OCI-LY1 (cell line): Measurements from ENCODE around the gene ZNF106.
A peak's percentile ranks its signal among the peaks of the same experiment; 100 is the strongest.

Experiments
- H2AFZ ChIP-seq: fragments of 200-600 bp; sonication (generic), shearing (Covaris generic); 2 replicates; pipeline ENCODE4 v1.6.0; 2014; ENCODE audit warnings: antibody characterized with exemption, mild to moderate bottlenecking, low read length
- H3F3A ChIP-seq: fragments of 200-600 bp; sonication (generic), shearing (Covaris generic); 2 replicates; pipeline ENCODE4 v1.6.0; 2014; ENCODE audit warnings: mild to moderate bottlenecking, antibody characterized with exemption, low read length, moderate library complexity; ENCODE audit not compliant: insufficient read depth
- H3K27ac ChIP-seq: fragments of 200-600 bp; sonication (generic); 2 replicates; pipeline ENCODE4 v1.5.1; 2014; ENCODE audit warnings: low read length, mixed run types, mild to moderate bottlenecking, low read depth; ENCODE audit not compliant: poor library complexity, severe bottlenecking
- H3K27me3 ChIP-seq: fragments of 200-600 bp; sonication (generic); 2 replicates; pipeline ENCODE4 v1.6.0; 2014; ENCODE audit warnings: antibody characterized with exemption, mild to moderate bottlenecking, low read length, moderate library complexity; ENCODE audit not compliant: insufficient read depth
- H3K36me3 ChIP-seq: fragments of 200-600 bp; sonication (generic); 2 replicates; pipeline ENCODE4 v1.6.1; 2014; ENCODE audit warnings: mild to moderate bottlenecking, antibody characterized with exemption, low read length, moderate library complexity, mixed read lengths; ENCODE audit not compliant: insufficient read depth
- H3K4me1 ChIP-seq: fragments of 200-600 bp; sonication (generic); 2 replicates; pipeline ENCODE4 v1.5.1; 2014; ENCODE audit warnings: mild to moderate bottlenecking, low read length, moderate library complexity; ENCODE audit not compliant: insufficient read depth, severe bottlenecking
- H3K4me2 ChIP-seq: fragments of 200-600 bp; sonication (generic), shearing (Covaris generic); 2 replicates; pipeline ENCODE4 v1.6.1; 2014; ENCODE audit warnings: low read length
- H3K4me3 ChIP-seq: fragments of 200-600 bp; sonication (generic); 2 replicates; pipeline ENCODE4 v1.5.1; 2014; ENCODE audit warnings: low read length, low read depth, mild to moderate bottlenecking, mixed read lengths; ENCODE audit not compliant: poor library complexity, severe bottlenecking
- H3K79me2 ChIP-seq: fragments of 200-600 bp; shearing (Covaris generic); 2 replicates; pipeline ENCODE4 v1.6.1; 2016; ENCODE audit warnings: mixed run types, low read length, mixed read lengths; ENCODE audit not compliant: insufficient read depth
- H3K9ac ChIP-seq: fragments of 200-600 bp; sonication (generic), shearing (Covaris generic); 2 replicates; pipeline ENCODE4 v1.6.1; 2014; ENCODE audit warnings: mild to moderate bottlenecking, low read length, mixed read lengths
- H3K9me2 ChIP-seq: fragments of 200-600 bp; sonication (generic), shearing (Covaris generic); 2 replicates; pipeline ENCODE4 v1.6.1; 2014; ENCODE audit warnings: low read depth, mild to moderate bottlenecking, low read length, mixed read lengths
- H3K9me3 ChIP-seq: fragments of 200-600 bp; shearing (Covaris generic); 2 replicates; pipeline ENCODE4 v1.6.1; 2014; ENCODE audit warnings: low read length, mixed read lengths
- H4K20me1 ChIP-seq: fragments of 200-600 bp; sonication (generic), shearing (Covaris generic); 2 replicates; pipeline ENCODE4 v1.6.0; 2016; ENCODE audit warnings: mild to moderate bottlenecking, low read length; ENCODE audit not compliant: insufficient read depth
- CTCF ChIP-seq: fragments of 200-600 bp; sonication (generic), shearing (Covaris generic); IDR thresholded peaks from 2 replicates; pipeline ENCODE4 v1.5.1; 2017; ENCODE audit warnings: mild to moderate bottlenecking, antibody characterized with exemption, low read length, moderate library complexity, mixed read lengths
- EZH2 ChIP-seq: fragments of 200-600 bp; sonication (generic), shearing (Covaris generic); IDR thresholded peaks from 2 replicates; pipeline ENCODE4 v1.8.0; 2017; ENCODE audit warnings: borderline replicate concordance, mixed run types, mild to moderate bottlenecking, antibody characterized with exemption, low read length, moderate library complexity, mixed read lengths

ZNF106 gene

GRCh38 chr15:42523331-42523730 is 32.4 kb upstream of the ZNF106 start:
- no peaks in the 10 kb centered on the region for H4K20me1 ChIP-seq
- no peaks in the 10 kb centered on the region for H3K4me1 ChIP-seq
- no peaks in the 10 kb centered on the region for H3K9me3 ChIP-seq
- H3K27ac ChIP-seq, result no peak overlapping the region
- no peaks in the 10 kb centered on the region for H3K9me2 ChIP-seq
- no peak overlapping the region for H3K4me3 ChIP-seq
- H2AFZ ChIP-seq, result no peak overlapping the region
- H3K4me2 ChIP-seq, result no peak overlapping the region
- TF ChIP-seq EZH2 (no peak), CTCF (no peak)
- no peaks in the 10 kb centered on the region for H3K27me3 ChIP-seq
- H3K9ac ChIP-seq, result no peak overlapping the region
- peaks cover 45% of the 10 kb centered on the region for H3K36me3 ChIP-seq
- H3K79me2 ChIP-seq, result no peaks in the 10 kb centered on the region
- no peaks in the 10 kb centered on the region; the same call in 1 of the 2 replicates for H3F3A ChIP-seq

GRCh38 chr15:42511007-42511391 is 20.1 kb upstream of the ZNF106 start:
- TF ChIP-seq CTCF, result no peak
- TF ChIP-seq EZH2, result no peak
- Histone ChIP-seq H4K20me1 (no peaks in the 10 kb centered on the region), H3F3A (no peaks in the 10 kb centered on the region; the same call in 1 of the 2 replicates), H3K9ac (no peak overlapping the region), H3K9me3 (no peaks in the 10 kb centered on the region), H3K27ac (no peak overlapping the region), H3K4me1 (peaks cover 38% of the 10 kb centered on the region), H2AFZ (no peak overlapping the region), H3K4me3 (no peak overlapping the region), H3K4me2 (0 out of 2 replicates have a peak overlapping the region, but pooled peaks have one; percentile 6), H3K36me3 (peaks cover 38% of the 10 kb centered on the region; the same call in 1 of the 2 replicates), H3K27me3 (no peaks in the 10 kb centered on the region), H3K9me2 (no peaks in the 10 kb centered on the region), H3K79me2 (peaks cover 5% of the 10 kb centered on the region; the same call in 1 of the 2 replicates)

GRCh38 chr15:42510258-42511006 is 19.5 kb upstream of the ZNF106 start:
- no peak overlapping the region for H3K4me2 ChIP-seq
- H3K79me2 ChIP-seq, result peaks cover 5% of the 10 kb centered on the region; the same call in 1 of the 2 replicates
- no peaks in the 10 kb centered on the region for H4K20me1 ChIP-seq
- no peak overlapping the region for H3K27ac ChIP-seq
- no peak overlapping the region for H3K9ac ChIP-seq
- H3K4me1 ChIP-seq, result peaks cover 43% of the 10 kb centered on the region
- H3K9me2 ChIP-seq, result no peaks in the 10 kb centered on the region
- H2AFZ ChIP-seq, result no peak overlapping the region
- no peak overlapping the region for H3K4me3 ChIP-seq
- H3F3A ChIP-seq, result no peaks in the 10 kb centered on the region; the same call in 1 of the 2 replicates
- TF ChIP-seq EZH2 (no peak), CTCF (no peak)
- peaks cover 33% of the 10 kb centered on the region; the same call in 1 of the 2 replicates for H3K36me3 ChIP-seq
- no peaks in the 10 kb centered on the region for H3K9me3 ChIP-seq
- H3K27me3 ChIP-seq, result no peaks in the 10 kb centered on the region
